ENCODE results near the gene KAZN.

DNA sequence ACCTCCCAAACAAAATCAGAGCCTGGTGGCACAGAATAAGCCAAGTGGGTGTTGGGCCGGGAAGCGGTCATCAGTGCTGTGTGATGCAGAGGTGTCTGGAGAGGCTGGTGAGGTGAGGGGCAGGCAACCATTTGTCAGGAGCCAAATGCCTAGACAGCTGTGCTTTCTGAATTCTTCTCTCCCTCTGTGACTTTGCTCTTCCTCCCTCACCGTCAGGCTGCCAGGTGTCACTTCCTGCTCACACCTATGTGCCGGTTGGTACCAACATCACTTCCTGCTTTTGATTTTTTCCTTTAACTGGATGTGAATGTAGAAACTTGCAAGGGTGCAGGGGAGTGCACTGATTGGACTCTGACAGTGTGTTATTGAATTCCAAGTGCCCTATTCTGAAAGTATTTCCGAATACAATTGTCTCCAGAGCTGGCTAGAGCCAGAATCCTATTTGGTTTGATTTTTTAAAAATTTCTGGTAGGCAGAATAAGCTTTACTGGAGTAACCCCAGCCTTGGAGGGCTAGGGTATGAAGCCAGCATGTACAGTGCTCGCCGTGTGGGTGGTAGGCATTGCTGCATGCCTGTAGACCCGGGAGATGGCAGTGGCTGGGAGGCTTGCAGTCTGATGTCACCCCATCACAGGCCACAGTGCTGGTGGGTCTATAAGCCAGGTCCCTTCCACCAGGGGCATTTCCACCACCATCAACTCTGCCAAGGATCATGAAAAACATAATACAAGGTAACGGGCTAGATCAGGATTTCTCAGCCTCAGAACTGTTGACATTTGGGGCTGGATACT lies 210.9 kb downstream of the KAZN start:
- TF ChIP-seq, protein P1, sequence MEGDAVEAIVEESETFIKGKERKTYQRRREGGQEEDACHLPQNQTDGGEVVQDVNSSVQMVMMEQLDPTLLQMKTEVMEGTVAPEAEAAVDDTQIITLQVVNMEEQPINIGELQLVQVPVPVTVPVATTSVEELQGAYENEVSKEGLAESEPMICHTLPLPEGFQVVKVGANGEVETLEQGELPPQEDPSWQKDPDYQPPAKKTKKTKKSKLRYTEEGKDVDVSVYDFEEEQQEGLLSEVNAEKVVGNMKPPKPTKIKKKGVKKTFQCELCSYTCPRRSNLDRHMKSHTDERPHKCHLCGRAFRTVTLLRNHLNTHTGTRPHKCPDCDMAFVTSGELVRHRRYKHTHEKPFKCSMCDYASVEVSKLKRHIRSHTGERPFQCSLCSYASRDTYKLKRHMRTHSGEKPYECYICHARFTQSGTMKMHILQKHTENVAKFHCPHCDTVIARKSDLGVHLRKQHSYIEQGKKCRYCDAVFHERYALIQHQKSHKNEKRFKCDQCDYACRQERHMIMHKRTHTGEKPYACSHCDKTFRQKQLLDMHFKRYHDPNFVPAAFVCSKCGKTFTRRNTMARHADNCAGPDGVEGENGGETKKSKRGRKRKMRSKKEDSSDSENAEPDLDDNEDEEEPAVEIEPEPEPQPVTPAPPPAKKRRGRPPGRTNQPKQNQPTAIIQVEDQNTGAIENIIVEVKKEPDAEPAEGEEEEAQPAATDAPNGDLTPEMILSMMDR (IDR thresholded peaks at IDR 0.05 in 8 of 11, conservative IDR thresholded peaks at IDR 0.05 in 3 of 11) = no peak
- TF ChIP-seq POLR2A (IDR thresholded peaks at IDR 0.05) = no peak
- TF ChIP-seq POLR2AphosphoS5 (IDR thresholded peaks at IDR 0.05) = no peak
